HG02623 (cell line): Measurements from ENCODE around the gene SFN.
"Not testable (repeated sequence)": the region's sequence is repeated elsewhere in the genome, so short reads cannot be mapped to it uniquely, and the experiment has no call there.

Experiments
- ATAC-seq: cut with Tn5 transposase; IDR thresholded peaks from one replicate; pipeline ENCODE4 v1.9.1; 2021; ENCODE audit warnings: moderate library complexity; ENCODE audit not compliant: unreplicated experiment

SFN gene

GRCh38 chr1:26862781-26863684 is at the start of gene SFN:
Gene SFN (plus strand): TSS chr1:26863149. CDS start chr1:26863213, 64 bp downstream.
- no peak for ATAC-seq

GRCh38 chr1:26814377-26814776 is 48.6 kb upstream of the SFN start:
- no peak for ATAC-seq

DNA sequence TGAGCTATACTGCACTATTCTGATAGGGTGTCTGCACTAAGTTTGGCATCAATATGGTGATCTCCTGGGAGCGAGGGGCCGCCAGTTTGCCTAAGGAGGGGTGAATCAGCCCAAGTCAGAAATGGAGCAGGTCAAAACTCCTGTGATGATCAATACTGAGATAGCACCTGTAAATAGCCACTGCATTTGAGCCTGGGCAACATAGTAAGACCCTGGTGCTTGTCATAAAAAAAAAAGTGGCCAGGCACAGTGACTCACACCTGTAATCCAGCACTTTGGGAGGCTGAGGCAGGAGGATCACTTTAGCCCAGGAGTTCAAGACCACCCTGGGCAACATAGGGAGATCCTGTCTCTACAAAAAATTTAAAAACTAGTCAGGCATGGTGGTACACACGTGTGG is 48.1 kb upstream of the SFN start:
- ATAC-seq, result no peak

- peak; percentile 78 for ATAC-seq
Measured at GRCh38 chr1:26820784-26821269, 42.1 kb upstream of the SFN start.

DNA sequence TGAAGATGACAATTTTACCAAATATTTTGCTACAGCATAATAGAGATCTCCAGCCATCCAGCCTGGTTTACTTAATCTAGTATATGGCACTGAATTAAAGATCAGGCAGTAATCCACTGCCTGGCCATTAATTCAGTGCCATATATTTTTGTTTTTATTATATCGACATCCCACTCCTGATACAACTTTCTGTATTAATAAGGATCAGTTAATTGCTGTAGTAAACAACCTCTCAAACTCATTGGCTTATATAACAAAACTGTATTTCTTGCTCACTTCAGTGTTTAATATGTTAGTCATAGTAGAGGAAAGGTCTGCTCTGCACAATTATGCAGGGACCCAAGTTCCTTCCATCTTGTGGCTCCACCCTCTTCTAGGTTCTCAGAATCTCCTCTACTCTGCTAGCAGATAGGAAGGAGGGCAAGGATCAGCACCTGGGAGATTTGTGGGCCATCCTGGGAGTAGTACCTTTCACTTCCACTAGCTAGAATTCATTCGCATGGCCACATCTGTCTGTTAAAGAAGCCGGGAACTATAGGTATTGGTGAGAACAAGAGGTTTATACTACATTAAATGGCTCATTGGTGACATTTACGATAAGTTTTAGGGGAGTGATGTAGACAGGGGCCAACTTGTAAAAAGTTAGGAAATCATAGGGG is 40.1 kb upstream of the SFN start:
- ATAC-seq, result no peak

DNA sequence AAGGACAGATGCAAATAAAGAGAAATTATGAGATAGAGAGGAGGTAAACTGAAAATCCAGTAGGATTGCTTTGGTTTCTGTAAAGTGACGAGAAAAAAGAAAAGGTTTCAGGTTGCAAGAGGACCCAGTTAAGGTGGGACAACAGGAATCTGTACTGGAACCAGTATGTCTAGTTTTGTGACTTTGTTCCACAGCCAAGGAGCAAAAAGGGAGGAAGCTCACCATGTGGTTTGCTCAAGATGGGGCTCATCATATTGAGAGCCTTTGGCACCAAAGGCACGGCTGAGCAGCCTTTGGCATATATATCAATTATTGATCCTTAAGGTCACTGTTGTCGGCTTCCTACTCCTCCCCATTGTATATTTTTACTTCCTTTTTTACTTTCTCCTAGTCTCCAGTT is 38.2 kb upstream of the SFN start:
- no peak for ATAC-seq

DNA sequence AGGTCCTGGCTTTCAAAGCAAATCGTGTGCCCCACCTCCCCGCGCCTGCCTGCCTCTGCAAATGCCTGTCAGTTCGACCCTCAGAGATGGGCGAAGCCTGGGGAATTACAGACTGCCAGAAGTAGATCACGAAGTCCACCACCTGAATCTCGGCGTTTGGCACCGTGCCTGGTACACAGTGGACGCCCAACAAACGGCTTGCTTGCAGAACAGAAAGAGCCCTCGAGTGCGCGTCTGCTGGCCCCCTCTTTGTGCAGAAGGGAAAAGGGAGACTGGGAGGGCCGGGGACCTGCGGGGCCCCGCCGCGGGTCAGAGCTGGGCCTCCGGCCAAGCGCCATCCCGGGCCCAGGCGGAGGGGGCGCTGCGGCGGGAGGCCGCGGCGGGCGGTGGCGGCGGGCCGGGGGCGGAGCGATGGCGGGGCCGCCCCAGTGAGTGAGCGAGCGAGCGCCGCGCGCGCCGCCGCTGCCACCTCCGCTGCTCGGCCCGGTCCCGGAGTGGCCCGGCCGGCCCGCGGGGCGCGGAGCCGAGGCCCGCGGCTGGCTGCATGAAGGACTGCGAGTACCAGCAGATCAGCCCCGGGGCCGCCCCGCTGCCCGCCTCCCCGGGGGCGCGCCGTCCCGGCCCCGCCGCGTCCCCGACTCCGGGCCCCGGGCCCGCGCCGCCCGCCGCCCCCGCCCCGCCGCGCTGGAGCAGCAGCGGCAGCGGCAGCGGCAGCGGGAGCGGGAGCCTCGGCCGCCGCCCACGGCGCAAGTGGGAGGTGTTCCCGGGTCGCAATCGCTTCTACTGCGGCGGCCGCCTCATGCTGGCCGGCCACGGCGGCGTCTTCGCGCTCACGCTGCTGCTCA is 36.5 kb upstream of the SFN start, which contains the start of gene ZDHHC18:
Gene ZDHHC18 (plus strand): TSS at position 428 of the 845 bp plus-strand sequence. CDS start 117 bp downstream, at position 545.
- peak; percentile 67 for ATAC-seq

GRCh38 chr1:26827106-26827604 is 35.8 kb upstream of the SFN start:
- no peak for ATAC-seq

GRCh38 chr1:26827663-26828062 is 35.3 kb upstream of the SFN start:
- ATAC-seq, result no peak

DNA sequence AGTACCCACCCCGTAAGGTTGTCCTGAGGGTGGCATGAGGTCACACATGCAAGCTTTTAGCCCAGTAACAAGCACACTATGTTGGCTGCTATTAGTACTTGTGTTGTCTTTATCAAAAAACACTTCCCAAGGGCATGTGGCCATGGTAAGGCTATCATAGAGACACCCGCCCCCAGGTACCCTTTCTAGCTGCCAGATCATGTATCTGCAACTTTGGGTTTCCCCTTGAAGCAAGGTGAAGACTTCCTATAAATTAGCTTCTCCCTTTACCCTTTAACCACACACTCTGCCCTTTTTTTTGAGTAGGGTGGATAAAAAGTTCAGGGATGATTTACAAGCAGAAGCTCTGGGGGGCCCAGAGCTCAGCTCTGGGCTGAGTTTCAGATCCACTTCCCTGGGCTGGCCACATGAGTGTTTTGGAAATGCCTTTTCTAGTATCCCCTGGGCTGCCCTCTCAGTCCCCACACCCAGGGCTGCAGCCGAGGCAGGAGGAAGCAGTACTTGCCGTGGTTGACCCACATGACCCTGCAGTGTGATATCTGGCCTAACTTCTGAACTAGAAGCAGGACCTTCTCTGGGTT is 34.4 kb upstream of the SFN start:
- no peak for ATAC-seq

- no peak for ATAC-seq
Measured at GRCh38 chr1:26829184-26829911, 33.6 kb upstream of the SFN start.

- ATAC-seq, result no peak
Measured at GRCh38 chr1:26831059-26831458, 31.9 kb upstream of the SFN start.

DNA sequence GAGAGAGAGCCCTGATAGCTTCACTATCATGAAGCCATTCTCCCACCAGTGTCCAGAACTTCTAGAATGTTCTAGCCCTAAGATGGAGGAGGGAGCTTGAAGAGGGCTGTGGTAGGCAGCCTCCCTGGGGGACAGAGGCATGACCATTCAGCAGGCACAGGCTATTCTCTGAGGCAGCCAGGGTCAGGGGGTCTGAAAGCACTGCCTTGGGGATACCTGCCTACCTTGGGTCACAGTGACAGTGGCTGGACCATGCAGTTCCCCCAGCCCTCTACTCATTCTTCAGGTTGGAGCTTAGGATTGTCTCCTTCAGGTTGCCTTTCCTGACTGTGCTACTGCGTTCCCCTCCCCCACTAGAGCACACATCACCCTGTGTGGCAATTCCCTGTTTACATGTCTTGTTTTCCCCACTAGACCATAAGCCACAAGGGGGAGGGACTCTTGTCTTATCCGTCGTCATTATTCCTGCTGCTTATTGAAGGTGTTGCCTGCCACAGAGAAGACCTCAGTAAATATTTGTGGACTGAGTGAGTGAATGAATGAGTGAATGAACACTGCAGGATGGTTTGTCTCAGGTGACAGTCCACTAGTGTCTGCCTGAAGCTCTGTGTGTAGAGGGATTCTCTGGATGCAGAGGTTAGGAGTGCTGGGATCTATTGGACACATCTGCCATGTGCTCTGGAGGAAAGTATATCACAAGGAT is 31.3 kb upstream of the SFN start:
- no peak for ATAC-seq

- ATAC-seq, result no peak
Measured at GRCh38 chr1:26832249-26832960, 30.5 kb upstream of the SFN start.

GRCh38 chr1:26833432-26834405 is 29.2 kb upstream of the SFN start:
- ATAC-seq, result peak; percentile 69

DNA sequence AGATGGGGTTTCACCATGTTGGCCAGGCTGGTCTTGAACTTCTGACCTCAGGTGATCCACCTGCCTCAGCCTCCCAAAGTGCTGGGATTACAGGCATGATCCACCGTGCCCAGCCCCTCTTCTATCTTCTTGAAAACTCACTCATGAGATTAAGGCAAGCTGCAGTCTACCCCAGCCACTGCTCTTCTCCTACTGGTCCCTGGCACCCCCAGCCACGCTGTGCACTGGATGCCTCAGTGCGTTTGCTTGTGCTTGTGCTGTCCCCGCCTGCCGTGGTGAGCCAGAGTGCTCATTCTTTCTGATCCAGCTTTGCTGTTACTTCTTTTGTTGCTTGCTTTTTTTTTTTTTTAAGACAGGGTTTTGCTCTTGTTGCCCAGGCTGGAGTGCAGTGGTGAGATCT is 25.3 kb upstream of the SFN start:
- ATAC-seq, result not testable (repeated sequence)
